ENCODE data around the gene SMG5. TPM values are rescaled to one million over a fixed set of nuclear protein-coding genes. Genes with fewer than 3 reads are reported as not detected.
"Not testable (repeated sequence)": the region's sequence is repeated elsewhere in the genome, so short reads cannot be mapped to it uniquely, and the experiment has no call there.

The SMG5 gene
- total RNA-seq, 1 donor from 2014 or later, result 43.3 TPM

- no peak for DNase-seq (ENCODE audit: low spot score)
Observed at GRCh38 chr1:156245451-156246232, 37.0 kb downstream of the SMG5 start.

DNA sequence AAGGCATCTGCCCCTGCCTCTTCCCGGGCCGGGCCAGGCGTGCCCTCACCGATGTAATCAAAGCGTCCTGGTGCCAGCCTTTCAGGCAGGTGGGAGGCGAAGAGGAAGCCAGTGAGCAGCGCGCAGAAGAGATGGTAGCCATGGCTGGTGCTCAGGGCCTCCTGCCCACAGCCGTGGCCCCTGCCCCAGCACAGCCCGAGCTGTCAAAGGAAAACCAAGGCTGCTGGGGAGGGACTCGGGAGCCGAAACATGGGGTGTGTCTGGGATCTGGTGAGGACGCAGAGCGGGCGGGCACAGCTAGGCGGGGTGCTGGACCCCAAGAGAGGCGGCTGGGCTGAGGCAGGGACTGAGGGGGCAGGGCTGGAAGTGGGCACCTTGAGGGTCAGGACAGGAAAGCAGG lies 37.9 kb downstream of the SMG5 start:
- DNase-seq (ENCODE audit: low spot score), result no peak

DNA sequence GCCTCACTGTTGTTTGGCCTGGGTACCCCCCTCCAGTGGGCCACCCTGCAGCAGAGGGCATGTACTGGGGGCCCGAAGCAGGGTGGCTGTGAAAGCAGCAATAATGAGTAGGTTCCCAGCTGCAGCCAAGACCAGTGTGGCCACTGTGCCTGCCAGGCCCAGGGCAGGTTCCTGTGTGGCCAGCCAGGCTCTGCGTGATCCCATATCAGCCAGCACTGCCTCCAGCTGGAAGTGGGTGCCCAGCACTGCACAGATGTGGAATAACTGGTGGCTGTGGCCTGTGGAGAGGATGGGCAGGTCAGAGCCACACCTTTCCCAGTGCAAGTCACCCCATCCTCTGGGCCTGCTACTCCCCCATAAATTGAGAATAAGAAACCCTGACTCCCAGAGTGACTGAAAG lies 38.5 kb downstream of the SMG5 start:
- DNase-seq (ENCODE audit: low spot score), result no peak

DNA sequence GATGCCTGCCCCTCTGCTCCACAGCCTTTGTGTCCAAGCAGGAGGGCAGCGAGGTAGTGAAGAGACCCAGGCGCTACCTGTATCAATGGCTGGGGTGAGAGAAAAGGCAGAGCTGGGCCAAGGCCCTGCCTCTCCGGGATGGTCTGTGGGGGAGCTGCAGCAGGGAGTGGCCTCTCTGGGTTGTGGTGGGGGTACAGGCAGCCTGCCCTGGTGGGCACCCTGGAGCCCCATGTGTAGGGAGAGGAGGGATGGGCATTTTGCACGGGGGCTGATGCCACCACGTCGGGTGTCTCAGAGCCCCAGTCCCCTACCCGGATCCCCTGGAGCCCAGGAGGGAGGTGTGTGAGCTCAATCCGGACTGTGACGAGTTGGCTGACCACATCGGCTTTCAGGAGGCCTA lies 39.9 kb downstream of the SMG5 start:
- DNase-seq (ENCODE audit: low spot score), result no peak

DNA sequence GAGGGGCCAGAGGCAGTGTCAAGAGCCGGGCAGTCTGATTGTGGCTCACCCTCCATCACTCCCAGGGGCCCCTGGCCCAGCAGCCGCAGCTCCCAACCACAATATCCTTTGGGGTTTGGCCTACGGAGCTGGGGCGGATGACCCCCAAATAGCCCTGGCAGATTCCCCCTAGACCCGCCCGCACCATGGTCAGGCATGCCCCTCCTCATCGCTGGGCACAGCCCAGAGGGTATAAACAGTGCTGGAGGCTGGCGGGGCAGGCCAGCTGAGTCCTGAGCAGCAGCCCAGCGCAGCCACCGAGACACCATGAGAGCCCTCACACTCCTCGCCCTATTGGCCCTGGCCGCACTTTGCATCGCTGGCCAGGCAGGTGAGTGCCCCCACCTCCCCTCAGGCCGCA lies 40.7 kb downstream of the SMG5 start, which contains the start of gene BGLAP:
TSS of gene BGLAP (plus strand) at position 259 of the 400 bp plus-strand sequence. CDS start at position 307, 48 bp downstream.
- DNase-seq (ENCODE audit: low spot score), result no peak

DNA sequence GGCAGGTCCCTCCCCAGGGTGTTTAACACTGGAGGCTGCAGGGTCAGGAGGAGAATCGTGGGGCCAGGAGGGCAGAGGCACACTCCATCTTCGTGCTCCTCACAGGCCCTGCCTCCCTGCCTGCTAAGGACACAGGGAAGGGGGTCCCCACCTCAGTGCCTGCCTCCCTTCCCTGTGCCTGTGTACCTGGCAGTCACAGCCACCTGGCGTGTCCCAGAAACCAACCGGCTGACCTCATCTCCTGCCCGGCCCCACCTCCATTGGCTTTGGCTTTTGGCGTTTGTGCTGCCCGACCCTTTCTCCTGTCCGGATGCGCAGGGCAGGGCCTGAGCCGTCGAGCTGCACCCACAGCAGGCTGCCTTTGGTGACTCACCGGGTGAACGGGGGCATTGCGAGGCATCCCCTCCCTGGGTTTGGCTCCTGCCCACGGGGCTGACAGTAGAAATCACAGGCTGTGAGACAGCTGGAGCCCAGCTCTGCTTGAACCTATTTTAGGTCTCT lies 41.3 kb downstream of the SMG5 start:
- no peak for DNase-seq (ENCODE audit: low spot score)

- no peak for DNase-seq (ENCODE audit: low spot score)
Observed at GRCh38 chr1:156238248-156238647, 44.4 kb downstream of the SMG5 start.

DNA sequence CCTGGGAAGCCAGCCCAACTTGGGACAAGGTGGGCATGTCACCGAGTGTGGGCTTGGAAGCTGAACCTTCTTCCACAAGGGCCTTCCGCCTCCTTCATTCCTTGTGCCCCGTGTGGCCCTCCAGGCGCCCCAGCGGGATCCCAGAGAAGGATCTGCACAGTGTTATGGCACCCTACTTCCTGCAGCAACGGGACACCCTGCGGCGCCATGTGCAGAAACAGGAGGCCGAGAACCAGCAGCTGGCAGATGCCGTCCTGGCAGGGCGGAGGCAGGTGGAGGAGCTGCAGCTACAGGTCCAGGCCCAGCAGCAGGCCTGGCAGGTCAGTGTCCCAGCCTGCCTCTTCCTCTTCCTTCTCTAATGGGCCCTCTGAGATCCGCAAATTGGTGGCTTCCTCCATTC lies 46.5 kb downstream of the SMG5 start:
- DNase-seq (ENCODE audit: low spot score), result no peak

GRCh38 chr1:156233426-156234127 lies 49.0 kb downstream of the SMG5 start:
- DNase-seq (ENCODE audit: low spot score), result peak; percentile 35

DNA sequence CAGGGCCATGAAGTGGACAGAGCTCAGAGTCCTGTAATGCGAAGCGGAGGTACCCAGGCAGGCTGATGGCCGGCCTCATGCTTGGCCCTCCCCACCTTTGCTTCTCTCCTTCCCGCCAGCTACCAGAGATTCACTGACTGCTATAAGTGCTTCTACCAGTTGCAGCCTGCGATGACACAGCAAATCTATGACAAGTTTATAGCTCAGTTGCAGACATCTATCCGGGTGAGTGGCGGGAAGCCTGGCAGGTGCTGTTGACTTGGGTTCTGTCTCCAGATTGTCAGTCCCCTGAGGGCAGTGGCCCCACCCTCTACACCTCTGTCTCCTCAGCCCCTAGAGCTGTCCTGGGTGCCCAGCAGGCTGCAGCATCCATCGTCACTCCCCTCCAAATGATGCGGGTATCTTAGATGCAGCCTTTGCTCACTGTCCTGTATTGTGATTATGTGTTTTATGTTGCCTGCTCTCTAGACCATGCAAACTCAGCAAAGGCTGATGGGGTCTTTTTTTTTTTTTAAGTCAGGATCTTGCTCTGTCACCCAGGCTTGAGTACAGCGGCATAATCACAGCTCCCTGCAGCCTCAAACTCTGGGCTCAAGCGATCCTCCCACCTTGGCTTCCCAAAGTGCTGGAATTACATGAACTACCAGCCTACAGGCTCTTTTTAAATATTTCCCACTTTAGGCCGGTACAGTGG lies 50.3 kb downstream of the SMG5 start:
- DNase-seq (ENCODE audit: low spot score), result no peak

DNA sequence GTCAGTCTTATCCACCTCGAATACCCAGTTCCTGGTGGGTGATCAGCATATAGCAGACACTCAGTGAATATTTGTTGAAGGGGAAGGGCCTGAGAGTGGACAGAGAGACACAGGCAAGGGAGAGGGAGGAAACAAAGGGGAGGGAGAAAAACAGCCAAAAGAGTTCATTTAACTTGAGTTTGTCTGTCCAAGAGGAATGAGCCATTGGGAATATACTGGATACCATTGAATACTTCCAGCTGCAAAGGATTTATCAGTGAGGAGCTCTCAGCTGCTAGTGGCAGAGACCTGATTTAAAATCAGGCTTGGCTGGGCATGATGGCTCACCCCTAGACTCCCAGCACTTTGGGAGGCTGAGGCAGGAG lies 52.2 kb downstream of the SMG5 start:
- DNase-seq (ENCODE audit: low spot score), result no peak

GRCh38 chr1:156229809-156230472 lies 52.7 kb downstream of the SMG5 start:
- DNase-seq (ENCODE audit: low spot score), result no peak

DNA sequence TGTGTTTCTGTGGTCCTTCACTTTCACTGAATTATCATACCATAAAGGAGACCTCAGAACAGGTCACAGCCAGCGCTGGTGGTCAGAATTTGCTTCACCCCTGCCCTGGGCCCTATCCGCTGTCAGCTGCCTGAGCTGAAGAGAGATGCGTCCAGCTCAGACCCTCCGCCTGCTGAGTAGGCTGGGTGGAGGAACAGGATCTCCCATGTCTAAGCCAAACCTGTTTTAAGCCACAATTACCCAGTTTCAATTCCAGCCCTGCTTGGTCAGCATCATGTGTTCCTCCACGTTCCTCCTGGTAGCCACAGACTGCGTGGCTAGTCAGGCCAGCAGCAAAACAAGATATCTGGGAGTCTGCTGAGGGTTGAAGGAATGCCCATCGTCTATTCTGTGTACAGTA lies 54.1 kb downstream of the SMG5 start:
- DNase-seq (ENCODE audit: low spot score), result peak; percentile 15

- DNase-seq (ENCODE audit: low spot score), result no peak
Observed at GRCh38 chr1:156226782-156227181, 55.8 kb downstream of the SMG5 start.

DNA sequence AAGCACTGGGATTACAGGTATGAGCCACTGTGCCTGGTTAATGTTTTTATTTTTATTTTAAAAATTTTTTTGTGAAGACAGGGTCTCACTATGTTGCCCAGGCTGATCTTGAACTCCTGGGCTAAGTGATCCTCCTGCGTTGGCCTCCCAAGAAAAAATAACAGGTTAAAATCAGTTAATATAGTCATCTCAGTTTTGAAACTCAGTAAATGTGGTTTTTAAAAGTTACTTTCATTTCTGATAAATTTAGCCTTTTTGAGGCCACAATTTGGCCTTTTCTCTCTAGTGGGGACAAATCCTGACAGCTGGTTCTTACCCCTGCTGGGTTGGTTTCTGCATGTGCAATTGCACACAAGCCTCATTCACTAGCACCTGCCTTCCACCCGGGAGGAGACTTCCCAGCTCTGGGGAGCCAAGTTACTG lies 56.5 kb downstream of the SMG5 start:
- DNase-seq (ENCODE audit: low spot score), result no peak

- DNase-seq (ENCODE audit: low spot score), result no peak
Observed at GRCh38 chr1:156225677-156226014, 57.0 kb downstream of the SMG5 start.

DNA sequence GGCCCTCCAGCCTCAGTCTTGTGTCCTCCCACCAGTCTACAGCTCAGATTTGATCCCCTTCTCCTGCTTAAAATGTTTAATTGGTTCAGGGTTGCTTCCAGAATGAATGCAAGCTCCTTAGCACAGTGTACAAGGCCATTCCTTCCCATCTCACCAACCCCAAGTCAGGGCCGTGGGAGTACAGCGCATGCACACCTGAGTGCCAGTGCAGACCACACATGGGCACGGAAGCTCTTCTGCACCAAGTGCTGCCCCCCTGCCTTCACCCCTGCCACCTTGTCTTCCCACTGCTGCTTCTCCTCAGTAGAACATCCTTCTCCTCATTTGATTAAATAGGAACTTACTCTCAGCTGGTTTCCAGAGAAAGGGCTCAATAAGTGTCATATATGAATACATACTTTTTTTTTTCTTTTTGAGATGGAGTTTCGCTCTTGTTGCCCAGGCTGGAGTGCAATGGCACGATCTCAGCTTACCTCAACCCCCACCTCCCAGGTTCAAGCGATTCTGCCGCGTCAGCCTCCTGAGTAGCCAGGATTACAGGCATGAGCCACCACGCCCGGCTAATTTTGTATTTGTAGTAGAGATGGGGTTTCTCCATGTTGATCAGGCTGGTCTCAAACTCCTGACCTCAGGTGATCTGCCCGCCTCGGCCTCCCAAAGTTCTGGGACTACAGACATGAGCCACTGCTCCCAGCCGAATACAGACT lies 60.5 kb downstream of the SMG5 start:
- DNase-seq (ENCODE audit: low spot score), result no peak

DNA sequence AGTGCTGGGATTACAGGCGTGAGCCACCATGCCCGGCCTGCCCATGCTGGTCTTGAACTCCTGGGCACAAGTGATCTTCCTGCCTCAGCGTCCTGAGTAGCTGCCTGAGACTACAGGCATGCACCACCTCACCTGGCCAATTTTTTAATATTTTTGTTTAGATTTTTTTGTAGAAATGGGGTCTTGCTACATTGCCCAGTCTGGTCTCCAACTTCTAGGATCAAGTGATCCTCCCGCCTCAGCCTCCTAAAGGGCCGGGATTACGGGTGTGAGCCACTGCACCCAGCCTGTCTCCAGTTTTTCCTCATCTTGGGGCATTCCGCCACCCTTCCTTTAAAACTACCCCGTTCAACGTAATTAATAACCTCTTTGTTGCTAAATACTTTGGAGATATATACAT lies 62.4 kb downstream of the SMG5 start:
- DNase-seq (ENCODE audit: low spot score), result no peak

GRCh38 chr1:156217871-156218270 lies 64.8 kb downstream of the SMG5 start:
- DNase-seq (ENCODE audit: low spot score), result no peak

GRCh38 chr1:156216361-156217086 lies 66.1 kb downstream of the SMG5 start:
- DNase-seq (ENCODE audit: low spot score), result not testable (repeated sequence)

Measured in umbilical cord (tissue), 2 donors.